Osteocyte (in vitro differentiated cells): ENCODE data around the gene TP53BP2. TPM values are rescaled to one million over a fixed set of nuclear protein-coding genes. Genes with fewer than 3 reads are reported as not detected.

Source experiments
- DNase-seq: peaks from one replicate; pipeline ENCODE4 v3.0.0; 2021; ENCODE audit warnings: mixed read lengths; ENCODE audit not compliant: unreplicated experiment; ENCODE audit errors: extremely low spot score
- H3K27ac Mint-ChIP-seq: one replicate; pipeline ENCODE4 v1.8.0; 2021; ENCODE audit warnings: mild to moderate bottlenecking, mixed read lengths; ENCODE audit not compliant: unreplicated experiment
- H3K27me3 Mint-ChIP-seq: one replicate; pipeline ENCODE4 v1.8.0; 2021; ENCODE audit warnings: mixed read lengths; ENCODE audit not compliant: unreplicated experiment
- H3K36me3 Mint-ChIP-seq: one replicate; pipeline ENCODE4 v1.8.0; 2021; ENCODE audit warnings: mixed read lengths; ENCODE audit not compliant: unreplicated experiment
- H3K4me1 Mint-ChIP-seq: one replicate; pipeline ENCODE4 v1.8.0; 2021; ENCODE audit warnings: mixed read lengths; ENCODE audit not compliant: unreplicated experiment
- H3K4me3 Mint-ChIP-seq: one replicate; pipeline ENCODE4 v1.8.0; 2021; ENCODE audit warnings: mild to moderate bottlenecking, moderate library complexity, mixed read lengths; ENCODE audit not compliant: unreplicated experiment
- H3K9me3 Mint-ChIP-seq: one replicate; pipeline ENCODE4 v1.8.0; 2021; ENCODE audit warnings: mixed read lengths; ENCODE audit not compliant: unreplicated experiment
- total RNA-seq: library from RNA; stranded (reverse); gene quantifications from 2 replicates; pipeline ENCODE4 v1.2.1, GENCODE V29; 2021
- TF ChIP-seq, protein P1 (sequence below): fragments of 200-600 bp; sonication (generic); IDR thresholded peaks from 2 replicates; pipeline ENCODE4 v1.5.0; 2021; ENCODE audit warnings: antibody characterized with exemption, mild to moderate bottlenecking, moderate library complexity

The TP53BP2 gene
- total RNA-seq, 1 donor from 2014 or later, result 58.7 TPM

DNA sequence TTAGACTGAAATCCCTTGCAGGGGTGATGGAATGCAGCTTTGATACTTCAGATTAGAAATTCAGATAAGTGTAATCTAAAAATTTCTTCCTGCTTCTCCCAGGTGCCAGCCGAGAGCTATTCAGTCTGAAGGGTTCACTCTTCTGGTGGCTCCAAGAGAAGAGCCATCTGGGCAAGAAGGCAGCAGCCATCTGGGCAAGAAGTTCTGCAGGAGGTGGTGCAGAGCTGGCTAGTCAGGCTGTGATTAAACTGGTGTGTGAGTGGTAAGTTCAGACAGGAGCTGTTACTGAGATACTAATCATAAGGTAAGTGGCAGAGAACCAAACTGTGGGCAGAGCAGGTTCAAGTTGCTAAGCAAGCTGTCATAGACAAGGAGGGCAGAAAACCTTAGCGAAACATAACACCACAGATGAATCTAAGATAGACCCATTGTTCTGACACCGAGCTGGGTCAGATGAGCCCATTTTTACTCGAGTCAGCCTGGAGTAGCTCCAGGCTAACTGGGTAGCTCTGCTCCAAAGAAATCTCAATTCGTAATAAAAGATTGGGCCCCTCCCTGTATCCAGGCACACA lies 14.4 kb upstream of the TP53BP2 start:
- Mint-ChIP-seq H3K9me3 (no peaks in the 10 kb centered on the region), H3K36me3 (no peaks in the 10 kb centered on the region), H3K4me3 (no peak overlapping the region), H3K4me1 (no peaks in the 10 kb centered on the region), H3K27me3 (peaks cover 33% of the 10 kb centered on the region), H3K27ac (no peak overlapping the region)
- no peak for DNase-seq
- TF ChIP-seq, protein P1, sequence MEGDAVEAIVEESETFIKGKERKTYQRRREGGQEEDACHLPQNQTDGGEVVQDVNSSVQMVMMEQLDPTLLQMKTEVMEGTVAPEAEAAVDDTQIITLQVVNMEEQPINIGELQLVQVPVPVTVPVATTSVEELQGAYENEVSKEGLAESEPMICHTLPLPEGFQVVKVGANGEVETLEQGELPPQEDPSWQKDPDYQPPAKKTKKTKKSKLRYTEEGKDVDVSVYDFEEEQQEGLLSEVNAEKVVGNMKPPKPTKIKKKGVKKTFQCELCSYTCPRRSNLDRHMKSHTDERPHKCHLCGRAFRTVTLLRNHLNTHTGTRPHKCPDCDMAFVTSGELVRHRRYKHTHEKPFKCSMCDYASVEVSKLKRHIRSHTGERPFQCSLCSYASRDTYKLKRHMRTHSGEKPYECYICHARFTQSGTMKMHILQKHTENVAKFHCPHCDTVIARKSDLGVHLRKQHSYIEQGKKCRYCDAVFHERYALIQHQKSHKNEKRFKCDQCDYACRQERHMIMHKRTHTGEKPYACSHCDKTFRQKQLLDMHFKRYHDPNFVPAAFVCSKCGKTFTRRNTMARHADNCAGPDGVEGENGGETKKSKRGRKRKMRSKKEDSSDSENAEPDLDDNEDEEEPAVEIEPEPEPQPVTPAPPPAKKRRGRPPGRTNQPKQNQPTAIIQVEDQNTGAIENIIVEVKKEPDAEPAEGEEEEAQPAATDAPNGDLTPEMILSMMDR, result no peak

DNA sequence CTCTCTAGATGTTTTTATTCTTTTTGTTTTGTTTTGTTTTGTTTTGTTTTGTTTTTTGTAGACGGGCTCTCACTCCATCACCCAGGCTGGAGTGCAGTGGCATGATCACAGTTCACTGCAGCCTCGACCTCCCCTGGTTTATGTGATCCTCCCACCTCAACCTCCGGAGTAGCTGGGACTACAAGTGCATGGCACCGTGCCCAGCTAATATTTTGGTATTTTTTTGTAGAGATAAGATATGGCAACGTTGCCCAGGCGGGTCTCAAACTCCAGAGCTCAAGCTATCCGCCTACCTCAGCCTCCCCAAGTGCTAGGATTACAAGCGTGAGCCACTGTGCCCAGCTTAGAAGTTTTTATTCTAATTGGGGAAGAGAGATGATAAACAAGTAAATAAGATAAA lies 13.3 kb upstream of the TP53BP2 start:
- no peak overlapping the region for H3K4me3 Mint-ChIP-seq
- no peaks in the 10 kb centered on the region for H3K4me1 Mint-ChIP-seq
- peaks cover 33% of the 10 kb centered on the region for H3K27me3 Mint-ChIP-seq
- TF ChIP-seq, protein P1, result no peak
- no peak for DNase-seq
- no peaks in the 10 kb centered on the region for H3K36me3 Mint-ChIP-seq
- H3K9me3 Mint-ChIP-seq, result no peaks in the 10 kb centered on the region
- H3K27ac Mint-ChIP-seq, result no peak overlapping the region

DNA sequence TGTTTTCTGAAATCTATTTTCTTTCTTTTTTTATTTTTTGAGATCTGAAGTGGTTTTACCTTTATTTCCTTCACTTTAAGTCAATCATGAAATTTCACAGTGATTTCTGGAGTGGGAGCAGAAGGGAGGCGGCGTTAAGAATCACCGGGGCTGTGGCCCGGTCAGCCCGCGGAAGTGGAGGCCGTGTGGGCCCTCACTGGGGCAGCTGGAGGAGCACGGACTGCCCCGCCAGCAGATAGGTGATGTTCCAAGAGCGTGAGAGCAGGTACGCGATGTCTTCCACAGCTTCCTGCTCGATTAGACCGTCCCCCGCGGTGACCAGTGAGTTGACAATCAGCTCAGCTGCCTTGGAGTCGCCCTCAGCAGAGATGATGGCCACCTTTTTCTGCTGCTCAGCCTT lies 10.6 kb upstream of the TP53BP2 start:
- TF ChIP-seq, protein P1, result no peak
- no peak for DNase-seq
- Mint-ChIP-seq H3K27ac (no peak overlapping the region), H3K36me3 (no peaks in the 10 kb centered on the region), H3K27me3 (peaks cover 24% of the 10 kb centered on the region), H3K9me3 (no peaks in the 10 kb centered on the region), H3K4me1 (no peaks in the 10 kb centered on the region), H3K4me3 (no peak overlapping the region)

GRCh38 chr1:223853748-223854147 lies 8.0 kb upstream of the TP53BP2 start:
- no peak for DNase-seq
- TF ChIP-seq, protein P1, result no peak
- Mint-ChIP-seq H3K27me3 (peaks cover under 1% of the 10 kb centered on the region), H3K9me3 (no peaks in the 10 kb centered on the region), H3K4me1 (no peaks in the 10 kb centered on the region), H3K27ac (no peak overlapping the region), H3K36me3 (no peaks in the 10 kb centered on the region), H3K4me3 (no peak overlapping the region)

DNA sequence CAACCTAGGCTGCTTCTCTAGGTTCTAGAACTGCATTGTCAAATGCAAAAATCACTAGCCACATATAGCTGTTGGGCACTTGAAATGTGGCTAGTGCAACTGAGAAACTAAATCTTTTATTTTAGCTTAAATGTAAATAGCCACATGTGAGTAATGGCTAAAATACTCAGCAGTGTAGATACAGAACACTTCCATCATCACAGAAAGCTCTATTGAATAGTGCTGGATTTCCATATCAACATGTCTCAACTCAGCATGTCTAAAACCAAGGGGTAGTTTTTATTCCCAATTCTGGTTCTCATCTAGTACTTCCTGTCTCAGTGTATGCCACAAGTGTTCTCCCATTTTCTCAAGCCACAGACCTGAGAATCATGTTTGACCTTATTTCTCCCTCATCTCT lies 7.5 kb upstream of the TP53BP2 start:
- Mint-ChIP-seq H3K4me1 (no peaks in the 10 kb centered on the region), H3K9me3 (no peaks in the 10 kb centered on the region), H3K27me3 (no peaks in the 10 kb centered on the region), H3K4me3 (no peak overlapping the region), H3K36me3 (no peaks in the 10 kb centered on the region), H3K27ac (no peak overlapping the region)
- TF ChIP-seq, protein P1, result no peak
- no peak for DNase-seq
